HCT116 (cell line): ENCODE results near the gene ZNF33A.
A peak's percentile ranks its signal among the peaks of the same experiment; 100 is the strongest.

Source experiments
- CEBPB ChIP-seq: IDR thresholded peaks from 2 replicates; pipeline ENCODE4 v1.6.1; 2012; ENCODE audit warnings: low read depth
- EZH2 ChIP-seq: fragments of 200-600 bp; sonication (generic); IDR thresholded peaks from 2 replicates; pipeline ENCODE4 v1.6.1; 2017; ENCODE audit warnings: antibody characterized with exemption, mixed run types
- EZH2phosphoT487 ChIP-seq: fragments of 200-600 bp; IDR thresholded peaks from 2 replicates; pipeline ENCODE4 v1.6.1; 2018; ENCODE audit warnings: antibody characterized with exemption, borderline replicate concordance
- POLR2A ChIP-seq: IDR thresholded peaks from 2 replicates; pipeline ENCODE4 v1.7.0; 2011; ENCODE audit warnings: borderline replicate concordance; ENCODE audit not compliant: insufficient read depth, insufficient read length; ENCODE audit errors: extremely low read depth
- POLR2AphosphoS5 ChIP-seq: IDR thresholded peaks from 2 replicates; pipeline ENCODE4 v1.6.1; 2011; ENCODE audit warnings: mild to moderate bottlenecking, low read depth, low read length, moderate library complexity
- RAD21 ChIP-seq: IDR thresholded peaks from 2 replicates; pipeline ENCODE4 v1.6.1; 2012; ENCODE audit warnings: low read depth, mild to moderate bottlenecking
- SP1 ChIP-seq: IDR thresholded peaks from 2 replicates; pipeline ENCODE4 v1.6.1; 2012; ENCODE audit warnings: low read depth
- TCF7L2 ChIP-seq: IDR thresholded peaks from 2 replicates; pipeline ENCODE4 v1.7.0; 2011; ENCODE audit warnings: borderline replicate concordance, inconsistent platforms; ENCODE audit not compliant: insufficient read depth, insufficient read length; ENCODE audit errors: extremely low read depth
- YY1 ChIP-seq: IDR thresholded peaks from 2 replicates; pipeline ENCODE4 v1.6.1; 2011; ENCODE audit warnings: low read length, low read depth, moderate library complexity, mild to moderate bottlenecking; ENCODE audit not compliant: insufficient replicate concordance; ENCODE audit errors: extremely low read depth
- ZFX ChIP-seq: fragments of 450-650 bp; IDR thresholded peaks from 2 replicates; pipeline ENCODE4 v1.6.1; 2017
- TF ChIP-seq, protein P1 (sequence below), 3 experiments: fragments of 200-600 bp in 1 of 3; sonication (generic) in 1 of 3; IDR thresholded peaks in 2 of 3; conservative IDR thresholded peaks in 1 of 3; 2 replicates each; pipeline ENCODE4 v1.5.1; 2012 to 2017; ENCODE audit warnings: low read depth in 2 of 3, low read length in 2 of 3, antibody characterized with exemption in 1 of 3, borderline replicate concordance in 1 of 3, control low read depth in 1 of 3, mild to moderate bottlenecking in 1 of 3, mixed read lengths in 1 of 3, mixed run types in 1 of 3, moderate library complexity in 1 of 3; ENCODE audit not compliant: insufficient read depth in 1 of 3
- TF ChIP-seq, protein P2 (sequence below): IDR thresholded peaks from 2 replicates; pipeline ENCODE4 v1.6.1; 2012
- TF ChIP-seq, protein P3 (sequence below): IDR thresholded peaks from 2 replicates; pipeline ENCODE4 v1.6.1; 2012; ENCODE audit warnings: low read depth

DNA sequence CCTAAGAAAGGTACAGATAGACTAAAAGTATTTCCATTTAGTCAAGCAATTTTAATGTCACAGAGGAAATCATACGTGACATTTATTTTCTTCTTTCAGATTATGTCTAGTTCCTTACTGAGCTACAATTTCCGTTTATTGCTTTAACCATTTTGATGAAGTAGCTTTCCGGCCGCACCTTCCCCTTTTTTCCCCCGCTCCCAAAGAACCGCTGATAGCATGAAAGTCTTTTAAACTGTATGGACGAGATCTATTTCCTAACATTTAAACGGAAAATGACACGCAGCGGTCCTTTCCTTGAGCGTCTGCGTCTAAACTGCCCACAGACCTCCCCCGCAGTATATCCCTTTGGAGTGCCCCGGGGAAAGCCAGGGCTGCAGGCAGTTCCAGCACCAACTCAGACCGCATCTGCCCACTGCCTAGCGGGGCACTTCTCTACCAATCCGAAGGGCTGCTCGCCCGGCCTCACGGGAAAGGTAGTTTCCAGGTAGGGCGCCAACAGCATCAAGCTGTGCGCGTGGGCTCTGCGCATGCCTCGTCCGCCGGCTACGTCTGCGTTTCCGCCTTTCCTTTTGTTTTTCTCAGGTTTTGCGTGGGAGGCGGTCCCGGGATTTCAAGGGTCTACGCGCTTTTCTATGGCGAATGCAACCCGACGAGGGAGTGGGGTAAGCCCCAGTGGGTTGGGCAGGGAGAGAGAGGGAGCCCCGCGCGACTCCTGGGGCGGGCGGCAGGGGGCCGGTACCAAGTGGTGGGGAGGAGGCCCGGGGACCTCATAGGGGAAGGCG, at the start of gene ZNF33A:
- TF ChIP-seq SP1, result peak; percentile 21; the same call in 1 of the 2 replicates
- no peak for TF ChIP-seq YY1
- no peak for TF ChIP-seq EZH2
- TF ChIP-seq, protein P1, sequence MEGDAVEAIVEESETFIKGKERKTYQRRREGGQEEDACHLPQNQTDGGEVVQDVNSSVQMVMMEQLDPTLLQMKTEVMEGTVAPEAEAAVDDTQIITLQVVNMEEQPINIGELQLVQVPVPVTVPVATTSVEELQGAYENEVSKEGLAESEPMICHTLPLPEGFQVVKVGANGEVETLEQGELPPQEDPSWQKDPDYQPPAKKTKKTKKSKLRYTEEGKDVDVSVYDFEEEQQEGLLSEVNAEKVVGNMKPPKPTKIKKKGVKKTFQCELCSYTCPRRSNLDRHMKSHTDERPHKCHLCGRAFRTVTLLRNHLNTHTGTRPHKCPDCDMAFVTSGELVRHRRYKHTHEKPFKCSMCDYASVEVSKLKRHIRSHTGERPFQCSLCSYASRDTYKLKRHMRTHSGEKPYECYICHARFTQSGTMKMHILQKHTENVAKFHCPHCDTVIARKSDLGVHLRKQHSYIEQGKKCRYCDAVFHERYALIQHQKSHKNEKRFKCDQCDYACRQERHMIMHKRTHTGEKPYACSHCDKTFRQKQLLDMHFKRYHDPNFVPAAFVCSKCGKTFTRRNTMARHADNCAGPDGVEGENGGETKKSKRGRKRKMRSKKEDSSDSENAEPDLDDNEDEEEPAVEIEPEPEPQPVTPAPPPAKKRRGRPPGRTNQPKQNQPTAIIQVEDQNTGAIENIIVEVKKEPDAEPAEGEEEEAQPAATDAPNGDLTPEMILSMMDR (IDR thresholded peaks at IDR 0.05 in 2 of 3, conservative IDR thresholded peaks at IDR 0.05 in 1 of 3; ENCODE audit: borderline replicate concordance in 1 of 3, insufficient read depth in 1 of 3, low read depth in 2 of 3, low read length in 2 of 3), result no peak
- TF ChIP-seq RAD21, result no peak
- TF ChIP-seq, protein P2, sequence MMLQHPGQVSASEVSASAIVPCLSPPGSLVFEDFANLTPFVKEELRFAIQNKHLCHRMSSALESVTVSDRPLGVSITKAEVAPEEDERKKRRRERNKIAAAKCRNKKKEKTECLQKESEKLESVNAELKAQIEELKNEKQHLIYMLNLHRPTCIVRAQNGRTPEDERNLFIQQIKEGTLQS, result no peak
- peak; percentile 86 for TF ChIP-seq POLR2A
- peak; percentile 83 for TF ChIP-seq POLR2AphosphoS5
- TF ChIP-seq CEBPB, result no peak
- TF ChIP-seq, protein P3, sequence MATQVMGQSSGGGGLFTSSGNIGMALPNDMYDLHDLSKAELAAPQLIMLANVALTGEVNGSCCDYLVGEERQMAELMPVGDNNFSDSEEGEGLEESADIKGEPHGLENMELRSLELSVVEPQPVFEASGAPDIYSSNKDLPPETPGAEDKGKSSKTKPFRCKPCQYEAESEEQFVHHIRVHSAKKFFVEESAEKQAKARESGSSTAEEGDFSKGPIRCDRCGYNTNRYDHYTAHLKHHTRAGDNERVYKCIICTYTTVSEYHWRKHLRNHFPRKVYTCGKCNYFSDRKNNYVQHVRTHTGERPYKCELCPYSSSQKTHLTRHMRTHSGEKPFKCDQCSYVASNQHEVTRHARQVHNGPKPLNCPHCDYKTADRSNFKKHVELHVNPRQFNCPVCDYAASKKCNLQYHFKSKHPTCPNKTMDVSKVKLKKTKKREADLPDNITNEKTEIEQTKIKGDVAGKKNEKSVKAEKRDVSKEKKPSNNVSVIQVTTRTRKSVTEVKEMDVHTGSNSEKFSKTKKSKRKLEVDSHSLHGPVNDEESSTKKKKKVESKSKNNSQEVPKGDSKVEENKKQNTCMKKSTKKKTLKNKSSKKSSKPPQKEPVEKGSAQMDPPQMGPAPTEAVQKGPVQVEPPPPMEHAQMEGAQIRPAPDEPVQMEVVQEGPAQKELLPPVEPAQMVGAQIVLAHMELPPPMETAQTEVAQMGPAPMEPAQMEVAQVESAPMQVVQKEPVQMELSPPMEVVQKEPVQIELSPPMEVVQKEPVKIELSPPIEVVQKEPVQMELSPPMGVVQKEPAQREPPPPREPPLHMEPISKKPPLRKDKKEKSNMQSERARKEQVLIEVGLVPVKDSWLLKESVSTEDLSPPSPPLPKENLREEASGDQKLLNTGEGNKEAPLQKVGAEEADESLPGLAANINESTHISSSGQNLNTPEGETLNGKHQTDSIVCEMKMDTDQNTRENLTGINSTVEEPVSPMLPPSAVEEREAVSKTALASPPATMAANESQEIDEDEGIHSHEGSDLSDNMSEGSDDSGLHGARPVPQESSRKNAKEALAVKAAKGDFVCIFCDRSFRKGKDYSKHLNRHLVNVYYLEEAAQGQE, result no peak
- 0 out of 2 replicates have a peak, but pooled peaks have one; percentile 70 for TF ChIP-seq ZFX
- no peak for TF ChIP-seq EZH2phosphoT487
- peak; percentile 19 for TF ChIP-seq TCF7L2
